ENCODE results near the gene MINDY3. TPM values are rescaled to one million over a fixed set of nuclear protein-coding genes. Genes with fewer than 3 reads are reported as not detected.
"Not testable (repeated sequence)": the region's sequence is repeated elsewhere in the genome, so short reads cannot be mapped to it uniquely, and the experiment has no call there.

MINDY3 gene
- polyA plus RNA-seq, 10 donors: 22.0 to 40.0 (median 28.1) TPM

- no peak for DNase-seq
These were observed 3.2 kb downstream of the MINDY3 start for GRCh38 chr10:15857107-15857575.

- DNase-seq: no peak
These were observed 3.8 kb downstream of the MINDY3 start for GRCh38 chr10:15856328-15857015.

GRCh38 chr10:15853800-15854199 lies 6.5 kb downstream of the MINDY3 start:
- no peak for DNase-seq

- DNase-seq: no peak
These were observed 8.2 kb downstream of the MINDY3 start for GRCh38 chr10:15852111-15852557.

- not testable (repeated sequence) for DNase-seq
These were observed 9.8 kb downstream of the MINDY3 start for GRCh38 chr10:15850337-15850978.

- no peak for DNase-seq
These were observed 11.0 kb downstream of the MINDY3 start for GRCh38 chr10:15849316-15849715.

GRCh38 chr10:15847481-15847880 lies 12.8 kb downstream of the MINDY3 start:
- no peak for DNase-seq

- DNase-seq: no peak
These were observed 15.8 kb downstream of the MINDY3 start for GRCh38 chr10:15844517-15844916.

- no peak for DNase-seq
These were observed 16.6 kb downstream of the MINDY3 start for GRCh38 chr10:15843695-15844094.

GRCh38 chr10:15842556-15843169 lies 17.6 kb downstream of the MINDY3 start:
- no peak for DNase-seq

GRCh38 chr10:15841696-15842095 lies 18.6 kb downstream of the MINDY3 start:
- no peak for DNase-seq

GRCh38 chr10:15836807-15837206 lies 23.5 kb downstream of the MINDY3 start:
- no peak for DNase-seq

- DNase-seq: no peak
These were observed 30.8 kb downstream of the MINDY3 start for GRCh38 chr10:15829495-15829894.

- peak; percentile 30 to 64 (median 42) for DNase-seq
These were observed 35.8 kb downstream of the MINDY3 start for GRCh38 chr10:15824498-15824897.

GRCh38 chr10:15822131-15822530 lies 38.2 kb downstream of the MINDY3 start:
- DNase-seq: peak in 1 of 3 donors; percentile 33

GRCh38 chr10:15821046-15821683 lies 39.1 kb downstream of the MINDY3 start:
- DNase-seq: no peak

GRCh38 chr10:15817409-15818046 lies 42.8 kb downstream of the MINDY3 start:
- DNase-seq: no peak

- DNase-seq: no peak
These were observed 44.9 kb downstream of the MINDY3 start for GRCh38 chr10:15815242-15815885.

GRCh38 chr10:15814565-15814964 lies 45.7 kb downstream of the MINDY3 start:
- DNase-seq: no peak

- DNase-seq: no peak
These were observed 46.9 kb downstream of the MINDY3 start for GRCh38 chr10:15813415-15813814.

- no peak for DNase-seq
These were observed 50.9 kb downstream of the MINDY3 start for GRCh38 chr10:15809450-15809849.
